HuH-7 (cell line): ENCODE measurements around the gene WDR87.

Experiments
- DNase-seq: peaks from one replicate; pipeline ENCODE4 v3.0.0; 2011; ENCODE audit warnings: low spot score

WDR87 gene

DNA sequence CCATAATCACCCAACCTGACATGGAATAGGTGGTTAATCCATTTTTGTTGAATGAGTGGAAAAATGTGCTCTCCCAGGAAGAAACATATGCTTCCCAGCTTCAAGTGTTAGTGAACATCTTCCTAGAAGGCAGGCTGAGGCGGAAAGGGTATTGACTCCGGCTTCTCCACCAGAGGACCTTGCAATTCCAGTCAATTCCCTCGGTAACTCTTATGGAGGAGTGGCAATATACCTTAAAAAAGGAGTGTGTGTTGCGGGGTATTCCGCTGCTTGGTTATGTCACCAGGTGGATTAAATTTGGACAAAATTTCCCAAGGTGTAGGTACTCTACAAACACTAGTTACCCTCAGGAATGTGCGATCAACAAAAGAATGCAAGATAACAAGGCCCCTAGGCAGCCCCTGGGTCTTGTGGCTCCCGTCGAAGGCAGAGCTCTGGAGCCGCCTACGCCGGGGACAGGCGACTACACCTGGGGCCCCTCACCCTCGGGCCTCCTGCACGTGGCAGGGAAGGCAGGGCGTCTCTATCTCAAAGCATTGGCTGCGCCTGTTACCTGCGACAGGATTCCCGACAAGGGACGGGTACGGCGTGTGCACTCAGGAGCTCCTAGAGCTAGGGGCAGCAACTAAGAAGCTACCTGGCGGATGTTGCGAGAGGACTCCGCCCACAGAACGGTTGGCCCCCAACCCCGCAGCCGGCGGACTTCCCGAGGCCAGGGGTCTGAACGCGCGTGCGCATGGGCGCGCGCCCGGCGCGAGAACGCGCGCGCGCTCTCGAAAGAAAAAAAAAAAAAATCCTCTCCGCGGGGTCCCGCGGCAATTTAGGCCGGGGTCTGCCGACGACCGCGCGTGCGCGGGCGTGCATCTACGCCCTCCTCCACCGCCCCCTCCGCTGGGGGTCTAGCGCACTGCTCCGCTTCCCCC is at the start of gene WDR87:
Gene WDR87, minus strand, starts transcription at position 649 of the 923 bp plus-strand sequence. CDS start 8,355 bp downstream, outside the sequence.
- peak; percentile 80 for DNase-seq

DNA sequence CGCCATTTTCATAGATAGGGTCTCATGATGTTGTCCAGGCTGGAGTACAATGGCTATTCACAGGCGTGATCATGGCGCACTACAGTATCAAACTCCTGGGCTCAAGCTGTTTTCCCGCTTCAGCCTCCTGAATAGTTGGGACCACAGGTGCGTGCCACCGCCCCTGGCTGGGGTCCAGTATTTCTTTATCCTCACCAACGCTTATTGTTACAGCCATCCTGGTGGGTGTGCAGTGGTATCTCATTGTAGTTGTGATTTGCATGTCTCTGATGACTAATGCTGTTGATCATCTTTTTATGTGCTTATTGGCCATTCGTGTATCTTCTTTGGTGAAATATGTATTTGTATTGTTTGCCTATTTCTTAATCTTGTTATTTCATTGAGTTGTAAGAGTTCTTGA is 49.6 kb upstream of the WDR87 start:
- no peak for DNase-seq

DNA sequence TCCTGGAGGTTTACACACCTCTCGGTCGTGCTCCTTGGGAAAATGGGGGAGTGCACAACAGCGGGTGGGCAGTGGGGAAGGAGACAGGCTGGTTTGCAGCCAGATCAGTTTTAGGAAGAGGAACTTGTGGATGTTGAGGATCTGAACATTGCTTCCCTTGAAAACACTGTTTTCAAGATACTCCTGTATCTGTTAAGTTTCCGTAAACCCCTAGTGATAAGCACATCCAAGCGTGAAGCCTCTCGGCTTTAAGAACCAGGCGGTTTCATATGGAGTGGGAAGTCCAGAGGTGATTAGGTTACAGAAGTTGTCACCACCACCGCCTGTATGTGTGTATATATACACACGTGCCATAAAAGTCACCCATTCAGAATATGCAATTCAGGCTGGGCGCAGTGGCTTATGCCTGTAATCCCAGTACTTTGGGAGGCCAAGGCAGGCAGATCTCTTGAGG is 48.1 kb upstream of the WDR87 start:
- DNase-seq, result no peak

DNA sequence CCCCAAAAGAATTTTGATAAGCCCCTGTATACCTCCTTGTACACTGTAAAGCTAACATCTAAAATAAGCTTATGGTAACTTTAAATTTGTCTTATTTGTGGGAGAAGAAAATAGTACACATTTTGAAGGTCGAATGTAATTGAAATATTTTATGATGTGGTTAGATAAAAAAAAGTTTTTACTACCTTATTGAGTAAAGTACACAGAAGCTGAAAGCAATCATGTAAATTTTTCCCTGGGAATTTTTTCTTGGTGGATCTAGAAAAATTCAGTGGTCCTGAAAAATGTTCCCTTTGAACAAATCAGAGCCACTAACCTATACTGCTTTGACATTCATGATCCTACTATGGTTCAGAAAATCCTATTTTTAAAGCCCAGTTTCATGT is 47.5 kb upstream of the WDR87 start:
- no peak for DNase-seq

DNA sequence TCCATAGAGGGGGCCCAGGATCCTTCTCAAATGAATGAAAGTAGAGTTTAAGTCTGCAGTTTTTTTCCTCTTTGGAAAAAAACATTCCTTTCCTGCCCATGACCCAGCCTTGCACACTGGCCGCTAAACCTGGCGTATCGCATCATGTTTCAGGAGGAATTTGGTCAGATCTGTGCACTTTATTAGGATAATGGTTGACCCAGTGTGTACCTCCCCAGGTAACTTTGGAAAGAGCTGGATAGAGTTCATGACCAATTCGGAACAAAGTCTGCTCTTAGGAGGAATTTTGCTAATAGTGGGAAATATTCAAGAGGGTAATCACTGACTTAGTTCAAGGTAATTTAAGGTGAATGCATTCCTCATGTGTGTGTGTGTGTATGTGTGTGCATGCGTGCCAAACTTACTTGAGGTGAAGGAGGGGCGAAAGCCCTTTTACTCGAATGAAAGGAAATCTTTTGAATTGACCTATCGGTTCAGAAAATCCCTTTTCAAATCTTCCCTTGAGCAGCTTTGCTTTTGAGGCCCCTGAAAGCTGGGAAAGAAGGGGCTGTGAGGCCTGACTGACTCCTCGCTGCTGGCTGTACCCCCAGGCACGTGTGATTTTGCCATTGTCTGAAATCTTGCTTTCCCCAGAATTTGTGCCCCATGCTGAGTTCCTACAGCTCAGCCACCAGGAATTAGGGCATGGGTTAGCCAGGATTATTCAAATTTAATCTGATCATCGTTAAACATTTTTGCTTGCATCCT is 47.0 kb upstream of the WDR87 start:
- no peak for DNase-seq

DNA sequence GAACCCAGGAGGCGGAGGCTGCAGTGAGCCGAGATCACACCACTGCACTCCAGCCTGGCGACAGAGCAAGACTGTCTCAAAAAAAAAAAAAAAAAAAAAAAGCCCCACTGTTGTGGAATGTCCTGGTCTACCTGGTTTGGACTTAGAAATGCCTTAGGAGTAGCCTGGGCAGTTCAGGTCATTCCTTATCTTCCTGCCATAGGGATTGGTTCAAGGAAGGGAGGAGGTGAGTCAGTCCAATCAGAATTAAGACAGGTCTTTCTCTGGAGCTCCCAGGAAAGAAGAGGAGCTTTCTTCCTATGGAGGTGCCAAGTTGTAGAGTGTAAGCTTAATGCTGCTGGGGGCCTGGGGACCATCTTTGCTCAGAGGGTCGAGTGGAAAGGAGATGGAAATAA is 45.4 kb upstream of the WDR87 start:
- no peak for DNase-seq

DNA sequence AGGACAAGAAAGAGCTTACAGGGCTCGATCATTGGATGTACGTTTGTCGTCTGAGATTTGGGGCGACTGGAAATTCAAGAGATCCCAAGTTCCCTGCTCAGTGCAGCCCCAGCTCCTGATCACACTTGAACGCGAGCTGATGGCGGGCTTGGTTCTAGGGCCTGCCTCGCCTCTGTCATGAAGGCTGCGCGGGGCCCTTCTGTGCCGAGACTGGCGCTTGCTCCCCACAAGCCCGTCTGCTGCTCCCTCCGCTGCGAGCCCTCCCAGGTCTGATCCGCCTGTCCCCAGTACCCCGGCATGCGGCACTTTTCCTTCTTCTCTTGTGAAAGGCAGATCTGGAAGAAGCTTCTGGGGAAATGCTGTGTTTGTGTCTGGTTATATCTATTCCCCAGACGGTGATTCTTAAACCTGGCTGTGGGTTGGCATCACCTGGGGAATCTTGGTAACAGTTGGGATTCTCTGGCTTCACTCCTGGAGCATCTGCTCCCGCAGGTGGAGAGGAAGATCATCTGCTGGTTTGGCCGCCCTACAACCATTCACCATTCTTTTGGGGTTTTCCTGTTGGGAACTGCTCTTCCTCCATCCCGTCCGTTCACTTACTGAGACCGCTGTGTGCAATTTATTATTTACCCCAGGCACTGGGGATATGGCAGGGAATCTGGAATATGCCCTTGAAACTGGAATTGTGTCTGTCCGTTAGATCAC is 44.2 kb upstream of the WDR87 start:
- no peak for DNase-seq

DNA sequence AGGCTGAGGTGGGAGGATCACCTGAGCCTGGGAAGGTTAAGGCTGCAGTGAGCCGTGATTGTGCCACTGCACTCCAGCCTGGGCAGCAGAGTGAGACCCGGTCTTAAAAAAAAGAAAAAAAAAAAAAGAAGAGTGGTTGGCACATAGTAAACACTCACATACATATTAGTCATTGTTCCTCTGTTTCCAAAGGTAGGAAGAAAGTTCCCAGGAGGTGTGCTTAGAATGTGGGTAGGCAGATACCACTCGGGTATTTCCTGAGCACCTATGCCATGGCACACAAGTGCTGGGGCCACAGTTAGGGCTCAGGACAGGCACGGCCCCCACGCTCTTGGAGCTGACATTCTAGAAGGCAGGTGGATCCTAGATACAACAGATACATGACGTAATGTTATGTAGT is 42.0 kb upstream of the WDR87 start:
- DNase-seq, result no peak

DNA sequence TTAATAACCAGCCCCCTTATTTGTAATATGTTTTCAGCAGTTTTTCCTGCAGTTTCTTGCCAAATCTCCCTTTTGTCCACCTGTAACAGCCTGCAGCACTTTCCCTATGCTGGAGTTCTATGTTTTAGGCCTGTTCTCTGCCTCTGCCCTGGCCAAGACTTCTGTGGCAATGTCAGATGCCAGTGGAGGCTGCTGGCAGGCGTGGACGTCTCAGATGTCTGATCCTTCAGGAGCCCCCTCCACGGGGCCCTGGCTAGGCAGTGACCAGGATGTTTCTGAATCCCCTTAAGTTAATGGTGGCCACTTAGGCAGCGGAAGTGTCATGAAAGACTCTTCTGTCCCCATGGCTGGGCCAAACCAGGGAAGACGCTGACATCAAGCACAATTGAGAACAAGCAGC is 41.4 kb upstream of the WDR87 start:
- DNase-seq, result no peak

DNA sequence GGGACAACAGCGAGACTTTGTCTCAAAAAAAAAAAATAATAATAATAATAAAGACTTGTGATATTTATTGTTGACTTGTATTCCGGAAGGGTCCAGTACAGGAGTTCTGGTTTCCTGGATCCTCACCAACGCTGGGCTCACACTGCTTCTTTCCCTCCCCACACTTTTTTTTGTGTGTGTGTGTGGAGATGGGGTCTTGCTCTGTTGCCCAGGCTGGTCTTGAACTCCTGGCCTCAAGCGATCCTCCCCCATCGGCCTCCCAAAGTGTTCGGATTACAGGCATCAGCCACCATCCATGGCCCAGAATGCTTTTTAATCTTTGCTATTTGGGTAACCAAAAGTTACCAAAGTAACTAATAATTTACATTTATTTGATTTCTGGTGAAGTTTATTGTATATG is 39.7 kb upstream of the WDR87 start:
- DNase-seq, result no peak

DNA sequence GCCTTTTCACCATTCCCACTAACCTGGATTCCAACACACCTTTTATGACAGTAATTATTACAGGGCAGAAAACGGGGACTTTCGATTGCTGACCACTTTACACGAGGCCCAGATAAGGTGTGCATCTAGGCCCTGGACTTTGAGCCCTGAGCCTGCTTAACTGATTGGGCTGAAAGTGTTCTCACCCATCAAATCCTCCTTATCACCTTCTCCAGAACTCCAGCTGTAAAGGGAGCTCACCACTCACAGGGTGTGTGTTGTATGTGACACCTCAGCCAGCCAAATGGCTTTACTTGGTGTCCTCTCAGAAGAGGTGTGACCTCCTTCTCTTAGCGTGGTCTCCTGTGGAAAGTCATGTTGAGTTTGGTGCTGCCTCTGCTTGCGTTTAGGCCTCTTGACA is 37.1 kb upstream of the WDR87 start:
- peak; percentile 78 for DNase-seq

DNA sequence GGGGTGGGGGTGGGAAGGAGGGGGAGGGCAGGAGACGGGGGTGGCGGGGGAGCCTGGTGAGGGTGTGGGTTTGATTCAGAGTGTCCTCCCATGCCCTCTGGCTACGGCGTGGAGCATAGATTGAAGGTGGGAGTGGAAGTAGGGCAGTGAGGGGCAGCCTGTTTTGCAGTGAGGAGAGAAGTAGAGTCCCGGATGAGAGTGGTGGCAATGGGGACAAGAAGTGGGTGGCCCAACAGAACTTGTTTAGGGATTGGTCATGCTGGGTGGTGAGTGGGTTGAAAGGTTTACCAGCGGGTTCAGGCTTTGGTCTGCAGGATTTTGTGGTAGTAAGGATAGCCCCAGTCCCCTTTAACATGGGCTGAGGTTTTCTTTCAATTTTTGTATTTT is 36.1 kb upstream of the WDR87 start:
- no peak for DNase-seq

DNA sequence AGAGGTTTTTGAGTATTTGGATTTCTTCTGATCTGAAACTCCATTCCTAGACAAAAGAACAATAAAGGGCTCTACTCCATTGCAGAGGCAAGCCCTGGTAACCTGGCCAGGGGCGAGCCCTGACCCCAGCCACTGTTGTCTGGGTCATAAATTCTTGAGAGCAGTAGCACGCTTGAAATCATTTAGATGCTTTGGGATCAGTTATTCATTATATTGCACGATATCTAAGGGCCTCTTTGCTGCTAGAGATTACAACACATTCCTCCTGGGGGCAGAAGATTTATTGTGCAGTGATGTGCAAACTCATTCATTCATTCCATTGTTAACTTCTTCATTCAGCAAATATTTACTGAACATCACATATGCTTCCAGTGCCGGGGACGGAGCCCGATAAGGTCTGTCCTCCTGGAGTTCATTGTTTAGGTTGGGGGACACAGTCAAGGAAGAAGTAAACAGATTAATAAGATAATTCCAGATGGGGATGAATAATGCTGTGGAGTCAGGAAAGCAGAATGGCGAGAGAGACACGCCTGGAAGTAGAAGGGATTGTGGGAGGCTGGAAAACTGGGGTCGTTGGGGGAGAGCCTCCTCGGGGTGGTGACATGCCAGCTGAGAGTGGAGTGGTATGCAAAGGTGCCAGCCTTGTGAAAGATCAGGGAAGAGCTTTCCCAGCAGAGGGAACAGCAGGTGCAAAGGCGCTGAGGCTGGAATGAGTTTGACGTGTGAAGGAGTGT is 35.6 kb upstream of the WDR87 start:
- DNase-seq, result peak; percentile 59

DNA sequence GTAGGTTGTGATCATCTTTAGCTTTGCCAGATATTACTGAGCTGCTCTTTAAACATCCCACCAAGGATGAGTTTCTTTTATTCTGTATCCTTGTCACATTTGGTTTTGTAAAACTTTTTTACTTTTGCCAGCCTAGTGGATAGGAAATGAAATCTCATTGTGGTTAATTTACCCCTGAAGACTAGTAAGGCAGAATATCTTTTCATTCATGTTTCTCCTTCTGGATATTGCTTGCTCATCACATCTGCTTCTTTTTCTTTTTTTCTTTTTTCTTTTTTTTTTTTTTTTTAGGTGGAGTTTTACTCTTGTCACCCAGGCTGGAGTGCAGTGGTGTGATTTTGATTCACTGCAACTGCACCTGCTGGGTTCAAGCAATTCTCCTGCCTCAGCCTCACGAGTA is 32.0 kb upstream of the WDR87 start:
- no peak for DNase-seq

DNA sequence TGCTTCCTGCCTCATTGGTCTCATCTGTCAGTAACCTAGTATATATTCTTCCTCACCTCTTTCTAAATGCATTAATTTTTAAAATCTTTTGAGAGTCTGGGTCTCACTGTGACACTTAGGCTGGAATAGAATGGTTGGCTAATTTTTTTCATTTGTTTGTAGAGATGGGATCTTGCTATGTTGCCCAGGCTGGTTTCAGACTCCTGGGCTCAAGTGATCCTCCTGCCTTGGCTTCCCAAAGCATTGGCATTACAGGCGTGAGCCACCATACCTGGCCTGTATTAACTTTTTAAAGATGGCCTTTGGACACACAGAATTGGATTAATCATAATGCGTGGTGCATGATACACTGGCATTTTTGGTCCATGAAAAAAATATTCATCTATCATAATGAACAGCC is 30.5 kb upstream of the WDR87 start:
- no peak for DNase-seq

DNA sequence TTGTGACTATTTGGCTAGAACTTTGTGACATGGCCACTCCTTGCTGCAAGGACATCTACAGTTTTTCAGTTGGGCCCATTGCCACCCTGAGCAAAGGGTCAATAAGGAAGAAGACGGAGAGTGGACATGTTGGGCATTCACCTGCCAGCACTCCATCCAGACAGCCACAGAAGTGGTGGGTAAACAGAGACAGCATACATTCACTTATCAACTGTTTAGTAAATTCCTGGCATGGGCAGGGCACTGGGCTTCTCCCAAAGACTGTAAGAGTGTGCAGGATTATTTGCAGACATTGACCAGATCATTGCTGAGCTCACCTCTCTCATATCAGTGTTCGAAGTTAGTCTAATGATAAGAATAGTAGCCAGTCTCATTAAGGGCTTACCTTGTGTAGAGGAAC is 29.8 kb upstream of the WDR87 start:
- peak; percentile 64 for DNase-seq

DNA sequence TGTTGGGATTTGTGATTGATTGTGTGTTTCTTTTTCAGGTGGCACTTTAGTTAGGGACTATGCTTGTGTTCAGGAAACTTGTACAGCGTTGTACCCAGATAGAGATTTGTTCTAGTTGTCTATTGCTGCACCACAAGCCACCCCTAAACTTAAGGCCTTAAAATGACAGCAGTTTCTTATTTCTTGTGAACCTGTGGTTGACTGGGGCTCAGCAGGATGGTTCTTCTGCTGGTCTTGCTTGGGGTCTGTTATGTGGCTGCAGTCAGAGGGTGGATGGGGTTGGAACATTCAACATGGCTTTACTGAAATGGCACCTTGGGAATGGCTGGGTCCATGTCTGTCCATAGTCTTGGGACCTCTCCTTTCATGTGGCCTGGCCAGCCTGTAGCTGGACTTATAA is 28.9 kb upstream of the WDR87 start:
- DNase-seq, result no peak

DNA sequence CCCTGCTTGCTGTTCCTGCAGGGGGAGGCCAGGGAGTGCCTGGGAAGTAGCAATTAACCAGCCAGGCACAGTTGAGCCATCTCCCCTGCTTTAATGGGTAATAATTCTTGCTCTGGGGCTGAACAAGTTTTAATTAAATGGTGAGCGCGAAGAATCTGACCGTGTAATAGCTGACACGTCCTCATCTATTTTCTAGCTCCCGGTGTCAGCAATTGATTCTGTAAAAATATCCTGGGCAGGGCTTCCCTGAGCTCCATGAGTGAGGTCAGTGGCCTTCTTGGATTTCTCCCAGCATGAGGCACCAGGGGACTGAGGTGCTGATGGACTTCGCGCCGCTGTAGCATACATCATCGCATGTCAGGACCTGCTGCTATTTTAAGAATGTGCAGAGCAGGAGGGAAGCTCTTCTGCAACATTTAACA is 27.6 kb upstream of the WDR87 start:
- DNase-seq, result peak; percentile 65

DNA sequence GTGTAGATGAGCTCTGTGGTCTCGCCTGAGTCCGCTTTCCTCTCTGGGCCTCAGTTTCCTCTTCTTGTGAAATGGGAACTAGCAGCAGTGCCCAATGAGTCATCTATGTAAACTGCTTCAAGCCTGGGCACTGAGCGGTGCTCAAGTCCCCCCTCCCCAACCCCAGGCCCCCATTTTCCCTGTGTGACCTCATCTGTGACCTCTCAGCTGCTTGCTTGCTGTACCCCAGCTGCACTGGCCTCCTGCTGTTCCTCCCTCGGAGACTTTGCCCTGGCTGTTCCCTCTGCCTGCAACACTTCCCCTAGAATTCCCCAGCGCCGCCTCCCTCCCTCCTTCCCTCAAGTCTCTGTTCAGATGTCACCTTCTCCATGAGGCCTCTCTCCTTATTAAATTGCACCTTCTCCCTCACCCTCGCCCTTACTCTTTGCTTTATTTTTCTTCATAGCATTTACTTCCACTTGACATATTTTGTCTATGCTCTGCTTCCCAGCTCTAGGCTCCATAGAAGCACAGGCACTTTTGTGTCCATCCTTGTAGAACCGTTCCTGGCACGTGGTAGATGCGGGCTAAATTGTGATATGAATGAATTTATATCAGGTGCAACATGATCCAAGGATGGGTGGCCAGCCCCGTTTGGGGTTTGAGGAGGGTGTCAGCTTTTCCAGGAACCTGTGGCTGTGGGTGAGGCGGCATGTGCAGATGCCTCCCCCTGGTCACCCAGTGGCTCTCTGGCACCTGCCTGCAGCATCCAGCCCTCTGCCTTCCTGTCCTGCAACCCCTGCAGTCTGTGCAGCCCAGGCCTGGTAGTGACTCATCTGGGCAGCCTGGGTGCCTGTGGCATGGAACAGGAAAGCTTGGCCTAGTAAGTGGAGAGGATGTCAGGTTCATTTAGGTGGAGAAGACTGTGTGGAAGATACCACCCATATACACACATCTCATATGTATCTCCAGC is 26.9 kb upstream of the WDR87 start:
- no peak for DNase-seq

DNA sequence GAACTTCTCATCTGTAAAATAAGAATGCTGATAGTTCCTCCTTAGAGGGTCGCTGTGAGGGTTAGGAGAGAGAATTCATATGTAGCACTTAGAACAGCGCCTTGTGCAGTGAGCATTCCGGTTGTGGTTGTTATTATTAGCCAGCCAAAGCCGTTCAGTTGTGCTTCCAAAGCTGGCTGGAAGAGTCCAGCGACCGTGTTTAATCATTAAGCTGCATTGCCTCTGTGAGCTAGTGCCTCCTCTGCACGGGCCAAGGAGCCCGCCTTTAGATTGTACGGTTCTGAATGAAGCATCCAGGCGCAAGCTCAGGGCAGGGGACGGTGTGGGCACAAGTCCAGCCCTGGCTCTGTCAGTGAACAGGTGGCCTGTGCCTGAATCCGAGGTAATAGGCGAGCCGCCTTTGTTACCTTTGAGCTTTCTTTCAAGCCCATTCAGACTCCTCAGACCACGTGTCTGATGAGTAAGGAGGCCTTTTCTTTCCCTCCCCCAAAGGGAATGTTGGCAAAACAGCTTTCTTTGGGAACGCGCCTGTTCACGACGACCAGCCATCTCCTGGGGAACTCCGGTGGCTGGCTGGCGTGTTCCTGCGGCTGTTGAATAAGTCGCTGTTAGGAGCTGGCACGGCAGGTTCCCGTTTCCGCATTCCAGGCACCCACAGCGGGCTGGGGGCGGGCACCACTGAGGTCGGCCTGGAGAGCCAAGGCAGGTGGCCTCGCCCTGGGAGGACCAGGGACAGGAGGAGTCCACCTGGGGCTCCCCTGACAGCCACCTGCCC is 25.7 kb upstream of the WDR87 start:
- DNase-seq, result peak; percentile 74
